Activated naive CD4-positive, alpha-beta T cell treated with anti-CD3 and anti-CD28 coated beads, Interleukin-2, amount 10 ng/mL, durations not matched to agents 7 days and 5 days (primary cell): ENCODE measurements around the gene PRUNE1.

Experiments used
- CTCF ChIA-PET: fragments of 350-600 bp; sonication (Branson Sonifier 250); formaldehyde crosslinking; loops from one replicate; lab custom pipeline; 2021; ENCODE audit warnings: antibody characterized with exemption; lab: Charles Lee
- DNase-seq: peaks from one replicate; pipeline ENCODE4 v3.0.0-alpha.2; 2020
- H3K27ac Mint-ChIP-seq: one replicate; pipeline ENCODE4 v1.8.0; 2021; ENCODE audit warnings: mild to moderate bottlenecking, moderate library complexity, mixed read lengths
- H3K27me3 Mint-ChIP-seq: one replicate; pipeline ENCODE4 v1.8.0; 2021; ENCODE audit warnings: mild to moderate bottlenecking, mixed read lengths
- H3K36me3 Mint-ChIP-seq: one replicate; pipeline ENCODE4 v1.8.0; 2021; ENCODE audit warnings: mixed read lengths
- H3K4me1 Mint-ChIP-seq: one replicate; pipeline ENCODE4 v1.8.0; 2021; ENCODE audit warnings: mixed read lengths
- H3K4me3 Mint-ChIP-seq: one replicate; pipeline ENCODE4 v1.8.0; 2021; ENCODE audit warnings: mild to moderate bottlenecking, moderate library complexity, mixed read lengths
- H3K9me3 Mint-ChIP-seq: one replicate; pipeline ENCODE4 v1.8.0; 2021; ENCODE audit warnings: mixed read lengths

The PRUNE1 gene

GRCh38 chr1:150992626-150993025 lies 15.6 kb upstream of the PRUNE1 start:
- H3K4me1 Mint-ChIP-seq = peaks cover 11% of the 10 kb centered on the region
- H3K36me3 Mint-ChIP-seq = peaks cover 12% of the 10 kb centered on the region
- CTCF ChIA-PET = interaction anchor here (0.7 kb wide), 1 partner anchor 459 kb away, joined by 3 read pairs; no protein-coding TSS in a partner anchor
- no peaks in the 10 kb centered on the region for H3K9me3 Mint-ChIP-seq
- H3K4me3 Mint-ChIP-seq = no peak overlapping the region
- no peak for DNase-seq
- peaks cover 5% of the 10 kb centered on the region for H3K27me3 Mint-ChIP-seq
- H3K27ac Mint-ChIP-seq = no peak overlapping the region

GRCh38 chr1:150994248-150994647 lies 14.0 kb upstream of the PRUNE1 start:
- H3K4me3 Mint-ChIP-seq = no peak overlapping the region
- H3K9me3 Mint-ChIP-seq = no peaks in the 10 kb centered on the region
- peaks cover 9% of the 10 kb centered on the region for H3K4me1 Mint-ChIP-seq
- H3K27me3 Mint-ChIP-seq = no peaks in the 10 kb centered on the region
- H3K36me3 Mint-ChIP-seq = peaks cover 17% of the 10 kb centered on the region
- CTCF ChIA-PET = interaction anchor here (0.8 to 6.6 kb wide), 6 partner anchors 12 to 162 kb away, joined by 3 to 89 read pairs (median 8); partner anchors contain the start of genes ANXA9, MINDY1 and TNFAIP8L2
- peak overlapping the region; percentile 50 for H3K27ac Mint-ChIP-seq
- no peak for DNase-seq

- no peak overlapping the region for H3K4me3 Mint-ChIP-seq
- no peak for DNase-seq
- H3K27ac Mint-ChIP-seq = peak overlapping the region; percentile 35
- peaks cover 13% of the 10 kb centered on the region for H3K4me1 Mint-ChIP-seq
- no peaks in the 10 kb centered on the region for H3K27me3 Mint-ChIP-seq
- no peaks in the 10 kb centered on the region for H3K9me3 Mint-ChIP-seq
- CTCF ChIA-PET = interaction anchor here (0.6 to 6.6 kb wide), 16 partner anchors 11 to 733 kb away, joined by 3 to 89 read pairs (median 5); partner anchors contain the start of genes ANXA9, CDC42SE1, MINDY1 and MLLT11
- H3K36me3 Mint-ChIP-seq = peaks cover 22% of the 10 kb centered on the region
These were observed 12.8 kb upstream of the PRUNE1 start for GRCh38 chr1:150995460-150995859.

GRCh38 chr1:150995896-150996295 lies 12.4 kb upstream of the PRUNE1 start:
- peak; percentile 52 for DNase-seq
- Mint-ChIP-seq H3K9me3 (no peaks in the 10 kb centered on the region), H3K36me3 (peaks cover 27% of the 10 kb centered on the region), H3K4me3 (no peak overlapping the region), H3K4me1 (peaks cover 18% of the 10 kb centered on the region), H3K27me3 (no peaks in the 10 kb centered on the region), H3K27ac (peak overlapping the region; percentile 52)
- CTCF ChIA-PET = interaction anchor here (0.6 to 6.6 kb wide), 18 partner anchors 10 to 741 kb away, joined by 3 to 89 read pairs (median 4); partner anchors contain the start of genes ANXA9, CDC42SE1, MINDY1 and MLLT11

- H3K9me3 Mint-ChIP-seq = no peaks in the 10 kb centered on the region
- H3K27ac Mint-ChIP-seq = no peak overlapping the region
- peaks cover 41% of the 10 kb centered on the region for H3K36me3 Mint-ChIP-seq
- no peak overlapping the region for H3K4me3 Mint-ChIP-seq
- no peaks in the 10 kb centered on the region for H3K27me3 Mint-ChIP-seq
- CTCF ChIA-PET = interaction anchor here (0.8 to 6.6 kb wide), 7 partner anchors 9 to 742 kb away, joined by 3 to 89 read pairs (median 4); partner anchors contain the start of genes ANXA9 and MINDY1
- no peak for DNase-seq
- peaks cover 30% of the 10 kb centered on the region for H3K4me1 Mint-ChIP-seq
These were observed 10.9 kb upstream of the PRUNE1 start for GRCh38 chr1:150997126-150997872.

GRCh38 chr1:150997949-150998348 lies 10.3 kb upstream of the PRUNE1 start:
- Mint-ChIP-seq H3K9me3 (no peaks in the 10 kb centered on the region), H3K4me1 (peaks cover 37% of the 10 kb centered on the region), H3K27me3 (no peaks in the 10 kb centered on the region), H3K36me3 (peaks cover 47% of the 10 kb centered on the region), H3K4me3 (no peak overlapping the region), H3K27ac (no peak overlapping the region)
- DNase-seq = no peak
- CTCF ChIA-PET = interaction anchor here (0.8 to 6.6 kb wide), 5 partner anchors 9 to 437 kb away, joined by 3 to 89 read pairs (median 4); partner anchors contain the start of genes ANXA9 and MINDY1

GRCh38 chr1:150999051-150999674 lies 9.1 kb upstream of the PRUNE1 start:
- no peaks in the 10 kb centered on the region for H3K9me3 Mint-ChIP-seq
- H3K27ac Mint-ChIP-seq = no peak overlapping the region
- H3K4me1 Mint-ChIP-seq = peaks cover 48% of the 10 kb centered on the region
- CTCF ChIA-PET = interaction anchor here (6.6 kb wide), 1 partner anchor 17 kb away, joined by 89 read pairs; the partner anchor contains the start of gene ANXA9
- DNase-seq = no peak
- H3K27me3 Mint-ChIP-seq = no peaks in the 10 kb centered on the region
- peaks cover 48% of the 10 kb centered on the region for H3K36me3 Mint-ChIP-seq
- H3K4me3 Mint-ChIP-seq = no peak overlapping the region

GRCh38 chr1:150999926-151000325 lies 8.3 kb upstream of the PRUNE1 start:
- H3K9me3 Mint-ChIP-seq = no peaks in the 10 kb centered on the region
- H3K4me3 Mint-ChIP-seq = no peak overlapping the region
- H3K27me3 Mint-ChIP-seq = no peaks in the 10 kb centered on the region
- H3K27ac Mint-ChIP-seq = no peak overlapping the region
- CTCF ChIA-PET = interaction anchor here (2.3 to 6.6 kb wide), 2 partner anchors 17 to 22 kb away, joined by 9 to 89 read pairs; partner anchors contain the start of gene ANXA9
- H3K4me1 Mint-ChIP-seq = peaks cover 54% of the 10 kb centered on the region
- peaks cover 48% of the 10 kb centered on the region for H3K36me3 Mint-ChIP-seq
- DNase-seq = no peak

- H3K9me3 Mint-ChIP-seq = no peaks in the 10 kb centered on the region
- CTCF ChIA-PET = interaction anchor here (1.0 to 2.3 kb wide), 2 partner anchors 22 to 248 kb away, joined by 4 to 9 read pairs; no protein-coding TSS in a partner anchor
- H3K27me3 Mint-ChIP-seq = no peaks in the 10 kb centered on the region
- peaks cover 56% of the 10 kb centered on the region for H3K4me1 Mint-ChIP-seq
- H3K27ac Mint-ChIP-seq = no peak overlapping the region
- H3K36me3 Mint-ChIP-seq = peaks cover 48% of the 10 kb centered on the region
- no peak overlapping the region for H3K4me3 Mint-ChIP-seq
- no peak for DNase-seq
These were observed 7.8 kb upstream of the PRUNE1 start for GRCh38 chr1:151000408-151000807.

GRCh38 chr1:151001602-151002001 lies 6.6 kb upstream of the PRUNE1 start:
- Mint-ChIP-seq H3K27me3 (no peaks in the 10 kb centered on the region), H3K9me3 (no peaks in the 10 kb centered on the region), H3K4me3 (peak overlapping the region; percentile 18), H3K4me1 (peaks cover 60% of the 10 kb centered on the region), H3K27ac (peak overlapping the region; percentile 19), H3K36me3 (peaks cover 44% of the 10 kb centered on the region)
- no peak for DNase-seq
- CTCF ChIA-PET = interaction anchor here (0.6 to 2.3 kb wide), 7 partner anchors 21 to 746 kb away, joined by 3 to 9 read pairs (median 4); no protein-coding TSS in a partner anchor

- peaks cover 65% of the 10 kb centered on the region for H3K4me1 Mint-ChIP-seq
- H3K27me3 Mint-ChIP-seq = no peaks in the 10 kb centered on the region
- DNase-seq = no peak
- H3K27ac Mint-ChIP-seq = no peak overlapping the region
- no peak overlapping the region for H3K4me3 Mint-ChIP-seq
- no peaks in the 10 kb centered on the region for H3K9me3 Mint-ChIP-seq
- H3K36me3 Mint-ChIP-seq = peaks cover 40% of the 10 kb centered on the region
- CTCF ChIA-PET = interaction anchor here (0.9 to 2.3 kb wide), 4 partner anchors 21 to 24 kb away, joined by 3 to 9 read pairs (median 4); no protein-coding TSS in a partner anchor
These were observed 6.2 kb upstream of the PRUNE1 start for GRCh38 chr1:151002051-151002450.

GRCh38 chr1:151002611-151003010 lies 5.6 kb upstream of the PRUNE1 start:
- H3K9me3 Mint-ChIP-seq = no peaks in the 10 kb centered on the region
- DNase-seq = no peak
- peaks cover 71% of the 10 kb centered on the region for H3K4me1 Mint-ChIP-seq
- CTCF ChIA-PET = interaction anchor here (0.8 to 1.2 kb wide), 3 partner anchors 14 to 353 kb away, joined by 3 to 6 read pairs (median 3); no protein-coding TSS in a partner anchor
- H3K27me3 Mint-ChIP-seq = no peaks in the 10 kb centered on the region
- peak overlapping the region; percentile 74 for H3K4me3 Mint-ChIP-seq
- H3K27ac Mint-ChIP-seq = peak overlapping the region; percentile 71
- peaks cover 38% of the 10 kb centered on the region for H3K36me3 Mint-ChIP-seq

GRCh38 chr1:151003180-151003579 lies 5.1 kb upstream of the PRUNE1 start:
- Mint-ChIP-seq H3K27ac (peak overlapping the region; percentile 71), H3K9me3 (no peaks in the 10 kb centered on the region), H3K27me3 (no peaks in the 10 kb centered on the region), H3K4me3 (peak overlapping the region; percentile 74), H3K4me1 (peaks cover 76% of the 10 kb centered on the region), H3K36me3 (peaks cover 34% of the 10 kb centered on the region)
- DNase-seq = no peak
- CTCF ChIA-PET = interaction anchor here (0.8 to 1.2 kb wide), 3 partner anchors 15 to 353 kb away, joined by 3 to 6 read pairs (median 3); no protein-coding TSS in a partner anchor
